H9 (cell line): Measurements from ENCODE around the gene CHCHD6. TPM values are rescaled to one million over a fixed set of nuclear protein-coding genes. Genes with fewer than 3 reads are reported as not detected.
A peak's percentile ranks its signal among the peaks of the same experiment; 100 is the strongest.

Source experiments
- DNase-seq: peaks from one replicate; pipeline ENCODE4 v3.0.0-alpha.2; 2017
- H2AFZ ChIP-seq: one replicate; pipeline ENCODE4 v1.6.1; 2013; ENCODE audit warnings: mild to moderate bottlenecking, low read length, control low read depth, moderate library complexity
- H2AK5ac ChIP-seq: 2 replicates; pipeline ENCODE4 v1.6.1; 2013; ENCODE audit warnings: low read length, control low read depth, mixed read lengths; ENCODE audit not compliant: insufficient read length
- H2BK120ac ChIP-seq: one replicate; pipeline ENCODE4 v1.6.1; 2013; ENCODE audit warnings: low read depth, mild to moderate bottlenecking, low read length, control low read depth, inconsistent platforms; ENCODE audit not compliant: poor library complexity, severe bottlenecking
- H2BK12ac ChIP-seq: 2 replicates; pipeline ENCODE4 v1.6.1; 2013; ENCODE audit warnings: low read length, control low read depth, mixed read lengths, low read depth; ENCODE audit not compliant: insufficient read length
- H2BK15ac ChIP-seq: 2 replicates; pipeline ENCODE4 v1.6.1; 2013; ENCODE audit warnings: low read depth, low read length, control low read depth
- H2BK20ac ChIP-seq: one replicate; pipeline ENCODE4 v1.6.1; 2013; ENCODE audit warnings: low read depth, mild to moderate bottlenecking, low read length, control low read depth, inconsistent platforms; ENCODE audit not compliant: poor library complexity, severe bottlenecking
- H2BK5ac ChIP-seq: 2 replicates; pipeline ENCODE4 v1.6.1; 2013; ENCODE audit warnings: low read length, control low read depth, mixed read lengths; ENCODE audit not compliant: insufficient read length
- H3K14ac ChIP-seq: 2 replicates; pipeline ENCODE4 v1.6.1; 2013; ENCODE audit warnings: low read length, control low read depth; ENCODE audit not compliant: insufficient read depth
- H3K18ac ChIP-seq: 2 replicates; pipeline ENCODE4 v1.6.1; 2013; ENCODE audit warnings: low read depth, mild to moderate bottlenecking, mixed read lengths, low read length, control low read depth; ENCODE audit not compliant: insufficient read length
- H3K23ac ChIP-seq: 2 replicates; pipeline ENCODE4 v1.6.1; 2013; ENCODE audit warnings: low read length, control low read depth, mixed read lengths, low read depth; ENCODE audit not compliant: insufficient read length
- H3K23me2 ChIP-seq: 2 replicates; pipeline ENCODE4 v1.6.1; 2013; ENCODE audit warnings: low read depth, mild to moderate bottlenecking, mixed read lengths, low read length, control low read depth; ENCODE audit not compliant: insufficient read length, poor library complexity, severe bottlenecking
- H3K27ac ChIP-seq: 2 replicates; pipeline ENCODE4 v1.5.1; 2013; ENCODE audit warnings: low read length, control low read depth, mixed read lengths, low read depth; ENCODE audit not compliant: insufficient read length
- H3K27me3 ChIP-seq: 2 replicates; pipeline ENCODE4 v1.6.1; 2013; ENCODE audit warnings: low read length, control low read depth, inconsistent platforms; ENCODE audit not compliant: insufficient read depth
- H3K4ac ChIP-seq: 2 replicates; pipeline ENCODE4 v1.6.1; 2013; ENCODE audit warnings: low read depth, mild to moderate bottlenecking, control low read depth, inconsistent platforms, low read length, moderate library complexity
- H3K4me1 ChIP-seq: 2 replicates; pipeline ENCODE4 v1.6.1; 2013; ENCODE audit warnings: low read length, control low read depth, inconsistent platforms; ENCODE audit not compliant: insufficient read depth
- H3K4me2 ChIP-seq: 2 replicates; pipeline ENCODE4 v1.6.1; 2013; ENCODE audit warnings: low read length, control low read depth, mixed read lengths; ENCODE audit not compliant: insufficient read length, insufficient read depth
- H3K56ac ChIP-seq: 2 replicates; pipeline ENCODE4 v1.6.1; 2013; ENCODE audit warnings: low read depth, mild to moderate bottlenecking, mixed read lengths, low read length, control low read depth; ENCODE audit not compliant: insufficient read length
- H3K79me1 ChIP-seq: 2 replicates; pipeline ENCODE4 v1.6.1; 2013; ENCODE audit warnings: low read depth, mild to moderate bottlenecking, moderate library complexity, low read length, control low read depth, inconsistent platforms; ENCODE audit not compliant: insufficient read depth, poor library complexity, severe bottlenecking
- H3K79me2 ChIP-seq: 2 replicates; pipeline ENCODE4 v1.6.1; 2013; ENCODE audit warnings: low read length, control low read depth, inconsistent platforms; ENCODE audit not compliant: insufficient read depth
- H3K9ac ChIP-seq: 2 replicates; pipeline ENCODE4 v1.6.1; 2013; ENCODE audit warnings: low read length, control low read depth, mixed read lengths; ENCODE audit not compliant: insufficient read length; ENCODE audit errors: extremely low read depth
- H3K9me3 ChIP-seq: one replicate; pipeline ENCODE4 v1.6.1; 2013; ENCODE audit warnings: low read depth, low read length, inconsistent platforms; ENCODE audit not compliant: control insufficient read depth
- H3T11ph ChIP-seq: one replicate; pipeline ENCODE4 v1.6.1; 2013; ENCODE audit warnings: mild to moderate bottlenecking, low read length, control low read depth, inconsistent platforms
- H4K20me1 ChIP-seq: one replicate; pipeline ENCODE4 v1.6.1; 2013; ENCODE audit not compliant: control insufficient read depth, insufficient read length, insufficient read depth
- H4K5ac ChIP-seq: 2 replicates; pipeline ENCODE4 v1.6.1; 2013; ENCODE audit warnings: low read depth, mild to moderate bottlenecking, mixed read lengths, low read length, control low read depth; ENCODE audit not compliant: insufficient read length
- H4K8ac ChIP-seq: replicated peaks from 2 replicates; pipeline ENCODE4 v1.6.1; 2013; ENCODE audit warnings: low read length, control low read depth, mixed read lengths, low read depth; ENCODE audit not compliant: insufficient read length
- H4K91ac ChIP-seq: 2 replicates; pipeline ENCODE4 v1.6.1; 2013; ENCODE audit warnings: low read depth, mild to moderate bottlenecking, moderate library complexity, mixed read lengths, low read length, control low read depth; ENCODE audit not compliant: insufficient read length
- H3K27ac Mint-ChIP-seq, 3 experiments: 2 replicates in 2 of 3; 3 replicates in 1 of 3; pipeline ENCODE4 v1.8.0; 2020 to 2021; ENCODE audit warnings: mixed read lengths in 3 of 3, mild to moderate bottlenecking in 1 of 3, moderate library complexity in 1 of 3
- H3K27me3 Mint-ChIP-seq: 2 replicates; pipeline ENCODE4 v1.8.0; 2021; ENCODE audit warnings: low read depth, mild to moderate bottlenecking, moderate library complexity, mixed read lengths
- H3K36me3 Mint-ChIP-seq, 3 experiments: 2 replicates in 2 of 3; 3 replicates in 1 of 3; pipeline ENCODE4 v1.8.0; 2020 to 2021; ENCODE audit warnings: low read depth in 3 of 3, mixed read lengths in 3 of 3; ENCODE audit not compliant: insufficient read depth in 1 of 3
- H3K4me1 Mint-ChIP-seq, 2 experiments: 2 replicates each; pipeline ENCODE4 v1.8.0; 2020; ENCODE audit warnings: mixed read lengths in 2 of 2
- H3K4me3 Mint-ChIP-seq, 2 experiments: 2 replicates in 1 of 2; 3 replicates in 1 of 2; pipeline ENCODE4 v1.8.0; 2020 to 2021; ENCODE audit warnings: mild to moderate bottlenecking in 2 of 2, mixed read lengths in 2 of 2, moderate library complexity in 1 of 2
- H3K9me3 Mint-ChIP-seq, 2 experiments: 2 replicates in 1 of 2; 3 replicates in 1 of 2; pipeline ENCODE4 v1.8.0; 2020; ENCODE audit warnings: mild to moderate bottlenecking in 2 of 2, mixed read lengths in 2 of 2, moderate library complexity in 1 of 2
- WGBS: extraction: QIAGEN DNeasy Blood & Tissue Kit; methylation state at CpG from one replicate; pipeline ENCODE4 v1.1.7; 2013; ENCODE audit warnings: missing lambda C conversion rate, low lambda C conversion rate, mixed read lengths; ENCODE audit not compliant: insufficient read length; ENCODE audit errors: extremely low coverage; 5-methylcytosine and 5-hydroxymethylcytosine counted together
- total RNA-seq: library from RNA; stranded (reverse); gene quantifications from 2 replicates; pipeline ENCODE4 v1.2.1, GENCODE V29; 2021
- TF ChIP-seq, protein P1 (sequence below): fragments of 200-600 bp; sonication (generic); conservative IDR thresholded peaks from 3 replicates; pipeline ENCODE4 v1.8.0; 2021; ENCODE audit warnings: antibody characterized with exemption, mild to moderate bottlenecking

Gene CHCHD6
- total RNA-seq, 1 experiment from 2014 or later, result 34.2 TPM

DNA sequence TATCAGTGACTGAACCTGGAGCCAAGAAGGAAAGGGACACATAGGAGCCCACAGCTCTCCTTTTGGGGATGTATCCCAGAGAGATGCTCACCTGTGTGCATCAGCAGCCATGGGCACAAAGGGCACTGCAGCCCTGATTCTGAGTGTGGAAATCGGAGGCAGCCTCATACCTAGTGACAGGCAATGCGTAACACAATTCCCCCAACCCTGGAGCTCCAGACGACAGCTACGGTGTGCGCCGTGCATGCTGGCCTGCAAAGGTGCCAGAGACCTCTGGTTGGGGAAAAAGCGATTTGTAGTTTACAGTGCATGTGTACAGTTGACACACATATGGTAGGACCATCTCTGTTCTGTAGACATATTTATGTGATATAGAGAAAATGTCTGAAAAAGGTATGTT, 219.9 kb downstream of the CHCHD6 start:
- Histone ChIP-seq H3K18ac (no peak overlapping the region), H2BK120ac (no peak overlapping the region), H4K91ac (no peak overlapping the region), H3K23me2 (no peaks in the 10 kb centered on the region), H3K79me1 (no peaks in the 10 kb centered on the region), H3K4me2 (no peak overlapping the region), H2BK15ac (no peak overlapping the region), H4K8ac (peak overlapping the region; percentile 40), H4K20me1 (no peaks in the 10 kb centered on the region), H2AK5ac (no peak overlapping the region), H2BK12ac (no peak overlapping the region), H3K23ac (no peak overlapping the region), H4K5ac (no peak overlapping the region), H3K4me1 (no peaks in the 10 kb centered on the region), H3K14ac (no peak overlapping the region), H3K56ac (no peak overlapping the region), H2BK20ac (no peak overlapping the region), H2BK5ac (no peak overlapping the region), H3K27ac (no peak overlapping the region), H3K27me3 (no peaks in the 10 kb centered on the region), H3K9me3 (no peaks in the 10 kb centered on the region), H3K79me2 (no peaks in the 10 kb centered on the region), H3K9ac (no peak overlapping the region), H2AFZ (no peak overlapping the region), H3T11ph (no peak overlapping the region), H3K4ac (no peak overlapping the region)
- TF ChIP-seq, protein P1, sequence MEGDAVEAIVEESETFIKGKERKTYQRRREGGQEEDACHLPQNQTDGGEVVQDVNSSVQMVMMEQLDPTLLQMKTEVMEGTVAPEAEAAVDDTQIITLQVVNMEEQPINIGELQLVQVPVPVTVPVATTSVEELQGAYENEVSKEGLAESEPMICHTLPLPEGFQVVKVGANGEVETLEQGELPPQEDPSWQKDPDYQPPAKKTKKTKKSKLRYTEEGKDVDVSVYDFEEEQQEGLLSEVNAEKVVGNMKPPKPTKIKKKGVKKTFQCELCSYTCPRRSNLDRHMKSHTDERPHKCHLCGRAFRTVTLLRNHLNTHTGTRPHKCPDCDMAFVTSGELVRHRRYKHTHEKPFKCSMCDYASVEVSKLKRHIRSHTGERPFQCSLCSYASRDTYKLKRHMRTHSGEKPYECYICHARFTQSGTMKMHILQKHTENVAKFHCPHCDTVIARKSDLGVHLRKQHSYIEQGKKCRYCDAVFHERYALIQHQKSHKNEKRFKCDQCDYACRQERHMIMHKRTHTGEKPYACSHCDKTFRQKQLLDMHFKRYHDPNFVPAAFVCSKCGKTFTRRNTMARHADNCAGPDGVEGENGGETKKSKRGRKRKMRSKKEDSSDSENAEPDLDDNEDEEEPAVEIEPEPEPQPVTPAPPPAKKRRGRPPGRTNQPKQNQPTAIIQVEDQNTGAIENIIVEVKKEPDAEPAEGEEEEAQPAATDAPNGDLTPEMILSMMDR, result no peak
- peaks cover 11 to 12% of the 10 kb centered on the region in 2 experiments; a peak in 4 of 5 replicates for H3K9me3 Mint-ChIP-seq
- no peak overlapping the region for H3K4me3 Mint-ChIP-seq
- no peaks in the 10 kb centered on the region; the same call in 1 of the 2 replicates for H3K27me3 Mint-ChIP-seq
- DNase-seq, result no peak
- WGBS, result no CpG with 5 or more reads among the region's 7 CpGs
- peaks cover 0 to 5% of the 10 kb centered on the region in 2 experiments; a peak in 1 of 4 replicates for H3K4me1 Mint-ChIP-seq
- no peak overlapping the region for H3K27ac Mint-ChIP-seq
- H3K36me3 Mint-ChIP-seq, result peaks cover 0 to 14% (median 9%) of the 10 kb centered on the region in 3 experiments; a peak in 6 of 7 replicates
